ENCODE results near the gene ANKS1B. TPM values are rescaled to one million over a fixed set of nuclear protein-coding genes. Genes with fewer than 3 reads are reported as not detected.

The ANKS1B gene
- total RNA-seq, 5 donors from 2014 or later (not counting 1 experiment from before 2014, with no cell fraction given): 0.18 to 0.47 (median 0.19) TPM; not detected in 2

- Mint-ChIP-seq H3K4me1 (no peaks in the 10 kb centered on the region), H3K27ac (no peak overlapping the region), H3K27me3 (no peaks in the 10 kb centered on the region), H3K36me3 (no peaks in the 10 kb centered on the region), H3K9me3 (peaks cover 0 to 3% (median 0%) of the 10 kb centered on the region in 3 donors), H3K4me3 (no peak overlapping the region)
- POLR2A ChIA-PET: no interaction called here
- no peak for ATAC-seq (replicated peaks in 1 of 4)
- Histone ChIP-seq H3K27ac (ENCODE audit: low read length) (no peak overlapping the region), H3K36me3 (ENCODE audit: control insufficient read depth in 2 of 2, extremely low read depth in 1 of 2, insufficient read depth in 1 of 2, low read length in 1 of 2) (no peaks in the 10 kb centered on the region), H3K27me3 (replicated peaks in 1 of 2; ENCODE audit: control insufficient read depth in 2 of 2, extremely low read depth in 1 of 2, insufficient read depth in 2 of 2, low read length in 1 of 2) (peaks cover 0 to 2% of the 10 kb centered on the region in 2 experiments), H3K9me3 (no peaks in the 10 kb centered on the region), H3K4me1 (ENCODE audit: control insufficient read depth in 1 of 2, extremely low read depth in 1 of 2, insufficient read depth in 2 of 2, low read length in 2 of 2) (no peaks in the 10 kb centered on the region), H3K4me3 (ENCODE audit: control insufficient read depth in 1 of 2, extremely low read depth in 1 of 2, low read length in 1 of 2) (no peak overlapping the region)
- CTCF ChIA-PET: interaction anchor here in 1 of 2 donors (0.9 kb wide), 1 partner anchor 9 kb away, joined by 3 read pairs; no protein-coding TSS in a partner anchor
- no peak for DNase-seq
- WGBS (ENCODE audit: insufficient coverage): 100% methylated on average over 1 of the region's 1 CpG
Measured at GRCh38 chr12:99054601-99055128, 930.1 kb downstream of the ANKS1B start.

GRCh38 chr12:99053616-99054362, 930.9 kb downstream of the ANKS1B start:
- no peaks in the 10 kb centered on the region for H3K27me3 Mint-ChIP-seq
- no peak overlapping the region for H3K4me3 ChIP-seq (ENCODE audit: control insufficient read depth in 1 of 2, extremely low read depth in 1 of 2, low read length in 1 of 2)
- ChIA-PET POLR2A (no interaction called here), CTCF (interaction anchor here in 1 of 2 donors (0.9 kb wide), 1 partner anchor 8 kb away, joined by 3 read pairs; no protein-coding TSS in a partner anchor)
- DNase-seq (no peak), ATAC-seq (replicated peaks in 1 of 4) (no peak)
- H3K36me3 ChIP-seq (ENCODE audit: control insufficient read depth in 2 of 2, extremely low read depth in 1 of 2, insufficient read depth in 1 of 2, low read length in 1 of 2): no peaks in the 10 kb centered on the region
- no peak overlapping the region for H3K27ac Mint-ChIP-seq
- WGBS (ENCODE audit: insufficient coverage): 86% methylated on average over 4 of the region's 11 CpGs
- peaks cover 0 to 2% of the 10 kb centered on the region in 2 experiments for H3K27me3 ChIP-seq (replicated peaks in 1 of 2; ENCODE audit: control insufficient read depth in 2 of 2, extremely low read depth in 1 of 2, insufficient read depth in 2 of 2, low read length in 1 of 2)
- H3K4me1 ChIP-seq (ENCODE audit: control insufficient read depth in 1 of 2, extremely low read depth in 1 of 2, insufficient read depth in 2 of 2, low read length in 2 of 2): no peaks in the 10 kb centered on the region
- no peaks in the 10 kb centered on the region for H3K4me1 Mint-ChIP-seq
- H3K9me3 ChIP-seq: no peaks in the 10 kb centered on the region
- H3K36me3 Mint-ChIP-seq: no peaks in the 10 kb centered on the region
- no peak overlapping the region for H3K27ac ChIP-seq (ENCODE audit: low read length)
- no peak overlapping the region for H3K4me3 Mint-ChIP-seq
- peaks cover 0 to 3% (median 0%) of the 10 kb centered on the region in 3 donors for H3K9me3 Mint-ChIP-seq

GRCh38 chr12:99049774-99050173, 935.0 kb downstream of the ANKS1B start:
- no peak overlapping the region for H3K4me3 Mint-ChIP-seq
- Histone ChIP-seq H3K27ac (ENCODE audit: low read length) (no peak overlapping the region), H3K36me3 (ENCODE audit: control insufficient read depth in 2 of 2, extremely low read depth in 1 of 2, insufficient read depth in 1 of 2, low read length in 1 of 2) (no peaks in the 10 kb centered on the region), H3K4me1 (ENCODE audit: control insufficient read depth in 1 of 2, extremely low read depth in 1 of 2, insufficient read depth in 2 of 2, low read length in 2 of 2) (no peaks in the 10 kb centered on the region), H3K27me3 (replicated peaks in 1 of 2; ENCODE audit: control insufficient read depth in 2 of 2, extremely low read depth in 1 of 2, insufficient read depth in 2 of 2, low read length in 1 of 2) (peaks cover 0 to 2% of the 10 kb centered on the region in 2 experiments), H3K4me3 (ENCODE audit: control insufficient read depth in 1 of 2, extremely low read depth in 1 of 2, low read length in 1 of 2) (no peak overlapping the region), H3K9me3 (no peaks in the 10 kb centered on the region)
- 0% methylated on average over 1 of the region's 3 CpGs for WGBS (ENCODE audit: insufficient coverage)
- no peaks in the 10 kb centered on the region for H3K36me3 Mint-ChIP-seq
- no peak for DNase-seq
- H3K9me3 Mint-ChIP-seq: peaks cover 4 to 15% (median 5%) of the 10 kb centered on the region in 3 donors
- H3K27ac Mint-ChIP-seq: no peak overlapping the region
- ChIA-PET CTCF (no interaction called here), POLR2A (no interaction called here)
- no peak for ATAC-seq (replicated peaks in 1 of 4)
- no peaks in the 10 kb centered on the region for H3K27me3 Mint-ChIP-seq
- H3K4me1 Mint-ChIP-seq: no peaks in the 10 kb centered on the region

- Histone ChIP-seq H3K27me3 (replicated peaks in 1 of 2; ENCODE audit: control insufficient read depth in 2 of 2, extremely low read depth in 1 of 2, insufficient read depth in 2 of 2, low read length in 1 of 2) (no peaks in the 10 kb centered on the region), H3K36me3 (ENCODE audit: control insufficient read depth in 2 of 2, extremely low read depth in 1 of 2, insufficient read depth in 1 of 2, low read length in 1 of 2) (no peaks in the 10 kb centered on the region), H3K9me3 (no peaks in the 10 kb centered on the region), H3K27ac (ENCODE audit: low read length) (no peak overlapping the region), H3K4me3 (ENCODE audit: control insufficient read depth in 1 of 2, extremely low read depth in 1 of 2, low read length in 1 of 2) (no peak overlapping the region), H3K4me1 (ENCODE audit: control insufficient read depth in 1 of 2, extremely low read depth in 1 of 2, insufficient read depth in 2 of 2, low read length in 2 of 2) (no peaks in the 10 kb centered on the region)
- H3K4me1 Mint-ChIP-seq: no peaks in the 10 kb centered on the region
- H3K4me3 Mint-ChIP-seq: no peak overlapping the region
- ATAC-seq (replicated peaks in 1 of 4) (no peak), DNase-seq (no peak)
- peaks cover 6 to 7% of the 10 kb centered on the region in 2 donors for H3K27me3 Mint-ChIP-seq
- ChIA-PET CTCF (interaction anchor here in 1 of 2 donors (1.0 kb wide), 1 partner anchor 9 kb away, joined by 3 read pairs; no protein-coding TSS in a partner anchor), POLR2A (no interaction called here)
- no peaks in the 10 kb centered on the region for H3K36me3 Mint-ChIP-seq
- H3K9me3 Mint-ChIP-seq: peaks cover 4 to 15% (median 5%) of the 10 kb centered on the region in 3 donors
- 92% methylated on average over 2 of the region's 2 CpGs for WGBS (ENCODE audit: insufficient coverage)
- no peak overlapping the region for H3K27ac Mint-ChIP-seq
Measured at GRCh38 chr12:99045158-99045557, 939.6 kb downstream of the ANKS1B start.

GRCh38 chr12:99043319-99043914, 941.3 kb downstream of the ANKS1B start:
- CTCF ChIA-PET: interaction anchor here (0.6 to 1.3 kb wide), 2 partner anchors 9 to 25 kb away, joined by 3 to 4 read pairs; no protein-coding TSS in a partner anchor
- Mint-ChIP-seq H3K27me3 (peaks cover 6 to 7% of the 10 kb centered on the region in 2 donors), H3K4me3 (no peak overlapping the region), H3K36me3 (no peaks in the 10 kb centered on the region), H3K9me3 (peaks cover 4 to 11% (median 5%) of the 10 kb centered on the region in 3 donors), H3K27ac (no peak overlapping the region), H3K4me1 (no peaks in the 10 kb centered on the region)
- peak in 24 of 35 experiments; percentile 0 to 42 (median 7) for DNase-seq
- WGBS (ENCODE audit: insufficient coverage): no CpG with 5 or more reads among the region's 2 CpGs
- H3K4me3 ChIP-seq (ENCODE audit: control insufficient read depth in 1 of 2, extremely low read depth in 1 of 2, low read length in 1 of 2): no peak overlapping the region
- no peak for ATAC-seq (replicated peaks in 1 of 4)
- H3K9me3 ChIP-seq: no peaks in the 10 kb centered on the region
- no peaks in the 10 kb centered on the region for H3K27me3 ChIP-seq (replicated peaks in 1 of 2; ENCODE audit: control insufficient read depth in 2 of 2, extremely low read depth in 1 of 2, insufficient read depth in 2 of 2, low read length in 1 of 2)
- H3K4me1 ChIP-seq (ENCODE audit: control insufficient read depth in 1 of 2, extremely low read depth in 1 of 2, insufficient read depth in 2 of 2, low read length in 2 of 2): no peaks in the 10 kb centered on the region
- H3K27ac ChIP-seq (ENCODE audit: low read length): no peak overlapping the region
- POLR2A ChIA-PET: no interaction called here
- no peaks in the 10 kb centered on the region for H3K36me3 ChIP-seq (ENCODE audit: control insufficient read depth in 2 of 2, extremely low read depth in 1 of 2, insufficient read depth in 1 of 2, low read length in 1 of 2)

GRCh38 chr12:99042226-99042625, 942.5 kb downstream of the ANKS1B start:
- Histone ChIP-seq H3K27me3 (replicated peaks in 1 of 2; ENCODE audit: control insufficient read depth in 2 of 2, extremely low read depth in 1 of 2, insufficient read depth in 2 of 2, low read length in 1 of 2) (no peaks in the 10 kb centered on the region), H3K36me3 (ENCODE audit: control insufficient read depth in 2 of 2, extremely low read depth in 1 of 2, insufficient read depth in 1 of 2, low read length in 1 of 2) (no peaks in the 10 kb centered on the region), H3K4me3 (ENCODE audit: control insufficient read depth in 1 of 2, extremely low read depth in 1 of 2, low read length in 1 of 2) (no peak overlapping the region), H3K9me3 (no peaks in the 10 kb centered on the region), H3K27ac (ENCODE audit: low read length) (no peak overlapping the region), H3K4me1 (ENCODE audit: control insufficient read depth in 1 of 2, extremely low read depth in 1 of 2, insufficient read depth in 2 of 2, low read length in 2 of 2) (no peaks in the 10 kb centered on the region)
- no peak overlapping the region for H3K27ac Mint-ChIP-seq
- POLR2A ChIA-PET: interaction anchor here in 1 of 2 donors (0.7 kb wide), 1 partner anchor 31 kb away, joined by 3 read pairs; no protein-coding TSS in a partner anchor
- H3K4me3 Mint-ChIP-seq: no peak overlapping the region
- peaks cover 7% of the 10 kb centered on the region in 2 donors for H3K27me3 Mint-ChIP-seq
- DNase-seq (no peak), ATAC-seq (replicated peaks in 1 of 4) (no peak)
- H3K4me1 Mint-ChIP-seq: no peaks in the 10 kb centered on the region
- H3K36me3 Mint-ChIP-seq: no peaks in the 10 kb centered on the region
- CTCF ChIA-PET: interaction anchor here (0.5 to 1.3 kb wide), 2 partner anchors 8 to 46 kb away, joined by 3 read pairs; no protein-coding TSS in a partner anchor
- peaks cover 4 to 7% (median 4%) of the 10 kb centered on the region in 3 donors for H3K9me3 Mint-ChIP-seq
- 80% methylated on average over 1 of the region's 4 CpGs for WGBS (ENCODE audit: insufficient coverage)
